MM.1S (cell line): Measurements from ENCODE around the gene RERE.

Experiments used
- EZH2 ChIP-seq: fragments of 300-600 bp; sonication (generic); optimal IDR thresholded peaks from 2 replicates; pipeline ENCODE3; 2017; ENCODE audit warnings: low read depth, mild to moderate bottlenecking, antibody characterized with exemption, low read length, mixed read lengths
- EZH2phosphoT487 ChIP-seq: fragments of 300-600 bp; sonication (generic); IDR thresholded peaks from 2 replicates; pipeline ENCODE4 v1.6.1; 2018; ENCODE audit warnings: antibody characterized with exemption, low read length
- TF ChIP-seq, protein P1 (sequence below): fragments of 300-600 bp; sonication (generic); IDR thresholded peaks from 2 replicates; pipeline ENCODE4 v1.5.1; 2016; ENCODE audit warnings: antibody characterized with exemption, low read length, mixed read lengths

DNA sequence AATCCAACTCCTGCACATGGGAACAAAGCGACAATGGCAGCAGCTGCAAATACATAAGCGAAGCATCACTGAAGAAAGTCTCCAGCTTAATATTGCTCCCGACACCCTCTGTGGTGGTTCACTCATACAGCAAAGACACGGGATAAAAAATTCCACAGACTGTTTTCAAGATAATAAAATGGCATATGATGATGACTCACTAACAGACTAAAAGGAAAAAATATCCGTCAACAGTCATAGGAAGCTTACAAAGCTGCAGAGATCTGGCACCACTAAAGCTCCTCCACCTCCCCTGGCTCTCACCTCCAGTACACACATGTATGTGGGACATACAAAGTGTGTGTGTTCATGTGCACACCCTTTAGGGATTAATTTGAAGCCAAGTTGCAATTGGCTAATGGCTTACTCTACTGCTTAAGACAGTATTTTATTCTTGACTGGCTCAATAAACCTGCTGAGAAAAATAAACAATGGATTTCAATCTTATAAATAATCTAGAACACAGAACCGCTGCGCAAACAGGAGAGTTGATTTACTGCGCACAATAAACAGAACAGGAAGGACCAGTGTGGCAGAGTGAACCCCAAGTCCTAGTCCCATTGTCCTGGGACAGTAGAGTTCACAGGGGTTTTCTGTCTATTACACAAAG is 405.1 kb downstream of the RERE start:
- TF ChIP-seq, protein P1, sequence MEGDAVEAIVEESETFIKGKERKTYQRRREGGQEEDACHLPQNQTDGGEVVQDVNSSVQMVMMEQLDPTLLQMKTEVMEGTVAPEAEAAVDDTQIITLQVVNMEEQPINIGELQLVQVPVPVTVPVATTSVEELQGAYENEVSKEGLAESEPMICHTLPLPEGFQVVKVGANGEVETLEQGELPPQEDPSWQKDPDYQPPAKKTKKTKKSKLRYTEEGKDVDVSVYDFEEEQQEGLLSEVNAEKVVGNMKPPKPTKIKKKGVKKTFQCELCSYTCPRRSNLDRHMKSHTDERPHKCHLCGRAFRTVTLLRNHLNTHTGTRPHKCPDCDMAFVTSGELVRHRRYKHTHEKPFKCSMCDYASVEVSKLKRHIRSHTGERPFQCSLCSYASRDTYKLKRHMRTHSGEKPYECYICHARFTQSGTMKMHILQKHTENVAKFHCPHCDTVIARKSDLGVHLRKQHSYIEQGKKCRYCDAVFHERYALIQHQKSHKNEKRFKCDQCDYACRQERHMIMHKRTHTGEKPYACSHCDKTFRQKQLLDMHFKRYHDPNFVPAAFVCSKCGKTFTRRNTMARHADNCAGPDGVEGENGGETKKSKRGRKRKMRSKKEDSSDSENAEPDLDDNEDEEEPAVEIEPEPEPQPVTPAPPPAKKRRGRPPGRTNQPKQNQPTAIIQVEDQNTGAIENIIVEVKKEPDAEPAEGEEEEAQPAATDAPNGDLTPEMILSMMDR: no peak
- no peak for TF ChIP-seq EZH2
- TF ChIP-seq EZH2phosphoT487: no peak
